NCI-H524 (cell line): ENCODE measurements around the gene FAM156A.
"Not testable (repeated sequence)": the region's sequence is repeated elsewhere in the genome, so short reads cannot be mapped to it uniquely, and the experiment has no call there.

Experiments
- DNase-seq, 2 experiments: peaks; one replicate each; lab custom pipeline; 2025; lab: John Stamatoyannopoulos, UW

Gene FAM156A

GRCh38 chrX:52958113-52958959 is at the start of gene FAM156A:
Gene FAM156A (minus strand): TSS chrX:52958518. CDS start chrX:52948588, 9,930 bp downstream.
- DNase-seq: not testable (repeated sequence)

- no peak for DNase-seq
Measured at GRCh38 chrX:53005327-53005726, 47.0 kb upstream of the FAM156A start.

GRCh38 chrX:53004811-53005210 is 46.5 kb upstream of the FAM156A start:
- no peak for DNase-seq

GRCh38 chrX:53004038-53004437 is 45.7 kb upstream of the FAM156A start:
- DNase-seq: no peak

- DNase-seq: no peak
Measured at GRCh38 chrX:53003111-53003510, 44.8 kb upstream of the FAM156A start.

- DNase-seq: no peak
Measured at GRCh38 chrX:53001958-53002357, 43.6 kb upstream of the FAM156A start.

GRCh38 chrX:53000447-53001135 is 42.3 kb upstream of the FAM156A start:
- no peak for DNase-seq

GRCh38 chrX:52995987-52996331 is 37.6 kb upstream of the FAM156A start:
- no peak for DNase-seq

GRCh38 chrX:52995135-52995986 is 37.0 kb upstream of the FAM156A start:
- peak; percentile 95 to 97 for DNase-seq

GRCh38 chrX:52990848-52991247 is 32.5 kb upstream of the FAM156A start:
- DNase-seq: no peak

- DNase-seq: peak in 1 of 2 experiments; percentile 49
Measured at GRCh38 chrX:52990011-52990631, 31.8 kb upstream of the FAM156A start.

- no peak for DNase-seq
Measured at GRCh38 chrX:52988985-52989917, 30.9 kb upstream of the FAM156A start.

- DNase-seq: no peak
Measured at GRCh38 chrX:52983321-52984000, 25.1 kb upstream of the FAM156A start.

GRCh38 chrX:52979993-52980392 is 21.7 kb upstream of the FAM156A start:
- no peak for DNase-seq

GRCh38 chrX:52979568-52979967 is 21.2 kb upstream of the FAM156A start:
- no peak for DNase-seq

- no peak for DNase-seq
Measured at GRCh38 chrX:52977953-52978352, 19.6 kb upstream of the FAM156A start.

GRCh38 chrX:52975576-52975975 is 17.3 kb upstream of the FAM156A start:
- DNase-seq: not testable (repeated sequence)

GRCh38 chrX:52974336-52974992 is 16.1 kb upstream of the FAM156A start:
- DNase-seq: not testable (repeated sequence)

- DNase-seq: not testable (repeated sequence)
Measured at GRCh38 chrX:52967922-52968321, 9.6 kb upstream of the FAM156A start.
